Neural cell (in vitro differentiated cells): Measurements from ENCODE around the gene ADAMTS18.

Experiments used
- CTCF ChIP-seq: fragments of 450-650 bp; IDR thresholded peaks from 2 replicates; pipeline ENCODE4 v1.5.1; 2014; ENCODE audit warnings: antibody characterized with exemption, mild to moderate bottlenecking, moderate library complexity; ENCODE audit not compliant: poor library complexity, severe bottlenecking
- EP300 ChIP-seq: fragments of 450-650 bp; conservative IDR thresholded peaks from 2 replicates; pipeline ENCODE4 v1.6.1; 2014; ENCODE audit warnings: antibody characterized with exemption, mild to moderate bottlenecking, moderate library complexity; ENCODE audit not compliant: poor library complexity, severe bottlenecking
- EZH2 ChIP-seq: fragments of 200-600, 300-800 bp; shearing (Covaris generic), sonication (generic); IDR thresholded peaks from 2 replicates; pipeline ENCODE4 v1.6.1; 2014; ENCODE audit warnings: antibody characterized with exemption, low read length, borderline replicate concordance, mild to moderate bottlenecking; ENCODE audit not compliant: insufficient read depth, poor library complexity, severe bottlenecking
- MXI1 ChIP-seq: fragments of 450-650 bp; conservative IDR thresholded peaks from 2 replicates; pipeline ENCODE4 v1.6.1; 2014; ENCODE audit warnings: antibody characterized with exemption, mild to moderate bottlenecking; ENCODE audit not compliant: poor library complexity, severe bottlenecking
- POLR2AphosphoS5 ChIP-seq: IDR thresholded peaks from 2 replicates; pipeline ENCODE4 v1.6.1; 2012
- RAD21 ChIP-seq: fragments of 450-650 bp; conservative IDR thresholded peaks from 2 replicates; pipeline ENCODE4 v1.6.1; 2014; ENCODE audit warnings: antibody characterized with exemption, mild to moderate bottlenecking, moderate library complexity
- REST ChIP-seq: IDR thresholded peaks from 2 replicates; pipeline ENCODE4 v1.6.1; 2012; ENCODE audit warnings: borderline replicate concordance
- SMC3 ChIP-seq: fragments of 450-650 bp; conservative IDR thresholded peaks from 2 replicates; pipeline ENCODE4 v1.6.1; 2014; ENCODE audit warnings: antibody characterized with exemption, mild to moderate bottlenecking, moderate library complexity; ENCODE audit not compliant: poor library complexity
- TAF1 ChIP-seq: IDR thresholded peaks from 2 replicates; pipeline ENCODE4 v1.6.1; 2012; ENCODE audit warnings: low read depth

- TF ChIP-seq CTCF (no peak), EP300 (no peak), POLR2AphosphoS5 (no peak), TAF1 (no peak), REST (no peak), EZH2 (no peak), RAD21 (no peak), SMC3 (no peak), MXI1 (no peak)
Measured at GRCh38 chr16:77271532-77272426, 163.1 kb downstream of the ADAMTS18 start.
